Measurements from ENCODE around the gene MOB1B. TPM values are rescaled to one million over a fixed set of nuclear protein-coding genes. Genes with fewer than 3 reads are reported as not detected.
A peak's percentile ranks its signal among the peaks of the same experiment; 100 is the strongest.

The MOB1B gene
- total and polyA plus RNA-seq, 10 of the 15 experiments (the other 5 are each of a cell fraction or from before 2014, with no cell fraction given) = 1.9 to 11.4 (median 6.1) TPM

- no peak for TF ChIP-seq SREBF1 (IDR thresholded peaks at IDR 0.05; ENCODE audit: low read length)
- 0 out of 4 replicates have a peak, but pooled peaks of 1 of the 2 experiments have one; percentile 24 for TF ChIP-seq ETV6 (conservative IDR thresholded peaks at IDR 0.05 in 1 of 2, IDR thresholded peaks at IDR 0.05 in 1 of 2; ENCODE audit: borderline replicate concordance in 1 of 2, low read depth in 1 of 2)
- BruUV-seq (replicated peaks) = no TSS peak
- WGBS (ENCODE audit: insufficient coverage, insufficient replicate concordance, low lambda C conversion rate, missing lambda C conversion rate) = 100% methylated on average over 1 of the region's 1 CpG
- no peak overlapping the region for H3K27ac ChIP-seq (ENCODE audit: control insufficient read depth, insufficient read depth)
- H2AFZ ChIP-seq (ENCODE audit: control insufficient read depth, low read depth, low read length) = no peak overlapping the region
- in situ Hi-C loops (cut with MboI) = no loop called here
- H3K4me3 ChIP-seq = no peak overlapping the region
- peak; percentile 83 for ATAC-seq
- ChIA-PET CTCF (no interaction called here), POLR2A (interaction anchor here (0.6 kb wide), 1 partner anchor 71 kb away, joined by 3 read pairs; no protein-coding TSS in a partner anchor), SMC1A (ENCODE audit: uncharacterized antibody, unreplicated experiment) (interaction anchor here (0.6 to 2.4 kb wide), 3 partner anchors 15 to 18 kb away, joined by 3 to 11 read pairs (median 3); no protein-coding TSS in a partner anchor), RAD21 (ENCODE audit: unreplicated experiment) (no interaction called here)
- no peaks in the 10 kb centered on the region for H4K20me1 ChIP-seq (ENCODE audit: control insufficient read depth, insufficient read depth)
- intact Hi-C loops (cut with micrococcal nuclease; ENCODE audit: unreplicated experiment) = no loop called here
- no peak overlapping the region for H3K4me2 ChIP-seq (ENCODE audit: control insufficient read depth, insufficient read depth)
- no peak overlapping the region for H3K9ac ChIP-seq (ENCODE audit: control insufficient read depth, insufficient read depth, low read length)
- DNase-seq (ENCODE audit: low read depth, low spot score) = no peak
- H3K9me3 ChIP-seq (replicated peaks; ENCODE audit: control insufficient read depth, insufficient read depth, low read length) = no peaks in the 10 kb centered on the region
- H3K4me1 ChIP-seq (ENCODE audit: control insufficient read depth, insufficient read depth, low read length) = no peaks in the 10 kb centered on the region; the same call in 1 of the 2 replicates
- H3K36me3 ChIP-seq (ENCODE audit: control insufficient read depth in 2 of 2, insufficient read depth in 2 of 2, low read length in 1 of 2) = no peaks in the 10 kb centered on the region
- no peak for FAIRE-seq
- no peaks in the 10 kb centered on the region for H3K27me3 ChIP-seq (replicated peaks in 1 of 2; ENCODE audit: control insufficient read depth in 2 of 2, insufficient read depth in 2 of 2, low read length in 1 of 2)
- no peaks in the 10 kb centered on the region for H3K79me2 ChIP-seq (ENCODE audit: control insufficient read depth, insufficient read depth, low read length)
Measured at GRCh38 chr4:70979445-70980008, 77.4 kb downstream of the MOB1B start.

GRCh38 chr4:70980196-70980595, 78.0 kb downstream of the MOB1B start:
- CTCF ChIA-PET = no interaction called here
- no peak overlapping the region for H3K9ac ChIP-seq (ENCODE audit: control insufficient read depth, insufficient read depth, low read length)
- no peak overlapping the region for H3K4me3 ChIP-seq
- intact Hi-C loops (cut with micrococcal nuclease; ENCODE audit: unreplicated experiment) (no loop called here), in situ Hi-C loops (cut with MboI) (no loop called here)
- H3K4me1 ChIP-seq (ENCODE audit: control insufficient read depth, insufficient read depth, low read length) = no peaks in the 10 kb centered on the region; the same call in 1 of the 2 replicates
- POLR2A ChIA-PET = interaction anchor here (0.9 kb wide), 1 partner anchor 15 kb away, joined by 3 read pairs; no protein-coding TSS in a partner anchor
- FAIRE-seq (peak; percentile 69), DNase-seq (ENCODE audit: low read depth, low spot score) (no peak), ATAC-seq (no peak)
- TF ChIP-seq NBN (IDR thresholded peaks at IDR 0.05) = no peak
- no peak for TF ChIP-seq NFYB (IDR thresholded peaks at IDR 0.05; ENCODE audit: insufficient read depth, low read depth, low read length)
- TF ChIP-seq SREBF2 (IDR thresholded peaks at IDR 0.05; ENCODE audit: low read length) = no peak
- no peak for TF ChIP-seq PAX8 (IDR thresholded peaks at IDR 0.05)
- TF ChIP-seq SIX5 (IDR thresholded peaks at IDR 0.05; ENCODE audit: low read depth, low read length, severe bottlenecking) = no peak
- no peak for TF ChIP-seq STAT3 (IDR thresholded peaks at IDR 0.05; ENCODE audit: low read depth, low read length)
- TF ChIP-seq CEBPB (IDR thresholded peaks at IDR 0.05; ENCODE audit: borderline replicate concordance in 1 of 2, low read depth in 2 of 2, low read length in 2 of 2) = no peak
- TF ChIP-seq SMARCA5 (IDR thresholded peaks at IDR 0.05) = no peak
- TF ChIP-seq ATF2 (IDR thresholded peaks at IDR 0.05; ENCODE audit: low read length) = no peak
- no peak overlapping the region for H3K4me2 ChIP-seq (ENCODE audit: control insufficient read depth, insufficient read depth)
- no TSS peak for BruUV-seq (replicated peaks)
- no peaks in the 10 kb centered on the region for H3K79me2 ChIP-seq (ENCODE audit: control insufficient read depth, insufficient read depth, low read length)
- H3K27me3 ChIP-seq (replicated peaks in 1 of 2; ENCODE audit: control insufficient read depth in 2 of 2, insufficient read depth in 2 of 2, low read length in 1 of 2) = no peaks in the 10 kb centered on the region
- H3K9me3 ChIP-seq (replicated peaks; ENCODE audit: control insufficient read depth, insufficient read depth, low read length) = no peaks in the 10 kb centered on the region
- SMC1A ChIA-PET (ENCODE audit: uncharacterized antibody, unreplicated experiment) = interaction anchor here (0.6 to 1.3 kb wide), 2 partner anchors 15 to 17 kb away, joined by 3 read pairs; no protein-coding TSS in a partner anchor
- H3K36me3 ChIP-seq (ENCODE audit: control insufficient read depth in 2 of 2, insufficient read depth in 2 of 2, low read length in 1 of 2) = no peaks in the 10 kb centered on the region
- H2AFZ ChIP-seq (ENCODE audit: control insufficient read depth, low read depth, low read length) = no peak overlapping the region
- RAD21 ChIA-PET (ENCODE audit: unreplicated experiment) = no interaction called here
- no peaks in the 10 kb centered on the region for H4K20me1 ChIP-seq (ENCODE audit: control insufficient read depth, insufficient read depth)
- H3K27ac ChIP-seq (ENCODE audit: control insufficient read depth, insufficient read depth) = no peak overlapping the region
